ENCODE data around the gene ANAPC10.

- TF ChIP-seq, protein P1, sequence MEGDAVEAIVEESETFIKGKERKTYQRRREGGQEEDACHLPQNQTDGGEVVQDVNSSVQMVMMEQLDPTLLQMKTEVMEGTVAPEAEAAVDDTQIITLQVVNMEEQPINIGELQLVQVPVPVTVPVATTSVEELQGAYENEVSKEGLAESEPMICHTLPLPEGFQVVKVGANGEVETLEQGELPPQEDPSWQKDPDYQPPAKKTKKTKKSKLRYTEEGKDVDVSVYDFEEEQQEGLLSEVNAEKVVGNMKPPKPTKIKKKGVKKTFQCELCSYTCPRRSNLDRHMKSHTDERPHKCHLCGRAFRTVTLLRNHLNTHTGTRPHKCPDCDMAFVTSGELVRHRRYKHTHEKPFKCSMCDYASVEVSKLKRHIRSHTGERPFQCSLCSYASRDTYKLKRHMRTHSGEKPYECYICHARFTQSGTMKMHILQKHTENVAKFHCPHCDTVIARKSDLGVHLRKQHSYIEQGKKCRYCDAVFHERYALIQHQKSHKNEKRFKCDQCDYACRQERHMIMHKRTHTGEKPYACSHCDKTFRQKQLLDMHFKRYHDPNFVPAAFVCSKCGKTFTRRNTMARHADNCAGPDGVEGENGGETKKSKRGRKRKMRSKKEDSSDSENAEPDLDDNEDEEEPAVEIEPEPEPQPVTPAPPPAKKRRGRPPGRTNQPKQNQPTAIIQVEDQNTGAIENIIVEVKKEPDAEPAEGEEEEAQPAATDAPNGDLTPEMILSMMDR (IDR thresholded peaks at IDR 0.05) = no peak
- no peak for TF ChIP-seq POLR2AphosphoS5 (IDR thresholded peaks at IDR 0.05)
Measured at GRCh38 chr4:145130130-145130529, 32.1 kb upstream of the ANAPC10 start.
